ENCODE measurements around the gene WNT16. TPM values are rescaled to one million over a fixed set of nuclear protein-coding genes. Genes with fewer than 3 reads are reported as not detected.
A peak's percentile ranks its signal among the peaks of the same experiment; 100 is the strongest.

The WNT16 gene
- total and polyA plus RNA-seq, 2 of the 8 experiments (the other 6 are each of a cell fraction or from before 2014, with no cell fraction given), result 0.11 to 0.52 TPM

DNA sequence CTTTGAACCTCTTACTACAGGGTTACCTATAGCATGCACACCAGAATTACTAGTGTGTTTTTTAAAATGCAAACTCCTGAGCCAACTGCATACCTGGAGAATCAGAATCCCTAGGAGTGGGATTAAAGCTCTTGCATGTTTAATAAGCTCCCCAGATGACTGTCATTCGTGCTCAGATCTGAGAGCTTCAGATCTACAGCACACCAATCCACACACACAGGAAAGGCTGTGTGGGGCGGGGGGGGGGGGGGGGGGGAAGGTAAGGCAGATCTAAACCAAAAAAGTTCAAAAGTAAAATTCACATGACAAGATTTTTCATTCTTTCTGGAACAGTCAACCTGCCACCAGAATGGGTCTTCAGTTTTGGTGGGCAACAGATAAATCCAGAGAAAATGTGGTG is 61.8 kb downstream of the WNT16 start:
- Histone ChIP-seq H3K4me1 (replicated peaks in 1 of 4; ENCODE audit: control insufficient read depth in 3 of 4, insufficient read depth in 4 of 4, low read length in 3 of 4) (no peaks in the 10 kb centered on the region; a peak in 1 of 7 replicates), H3K56ac (replicated peaks; ENCODE audit: insufficient read length, low read depth, low read length) (no peak overlapping the region), H4K20me1 (replicated peaks in 1 of 2; ENCODE audit: control insufficient read depth in 1 of 2, insufficient read depth in 2 of 2, low read length in 2 of 2) (peaks cover 3 to 9% of the 10 kb centered on the region in 2 experiments), H3K9me3 (ENCODE audit: insufficient read depth in 2 of 2, low read depth in 1 of 2, low read length in 1 of 2) (no peaks in the 10 kb centered on the region), H3K4me2 (ENCODE audit: insufficient read depth in 1 of 2, low read depth in 2 of 2, low read length in 2 of 2) (no peak overlapping the region), H2BK5ac (ENCODE audit: low read depth, low read length) (no peak overlapping the region), H2BK120ac (replicated peaks; ENCODE audit: low read depth, low read length) (no peak overlapping the region), H3K4me3 (ENCODE audit: extremely low read depth in 1 of 4, insufficient read depth in 2 of 4, low read depth in 3 of 4, low read length in 4 of 4) (no peak overlapping the region), H3K27me3 (replicated peaks in 1 of 4; ENCODE audit: control insufficient read depth in 3 of 4, extremely low read depth in 1 of 4, insufficient read depth in 3 of 4, low read length in 3 of 4) (no peaks in the 10 kb centered on the region), H3K23me2 (ENCODE audit: low read depth, low read length) (no peaks in the 10 kb centered on the region), H3K79me2 (ENCODE audit: control insufficient read depth in 1 of 2, insufficient read depth in 2 of 2, low read length in 2 of 2) (peaks cover 13 to 99% of the 10 kb centered on the region in 2 experiments), H2AK5ac (ENCODE audit: low read depth, low read length) (no peak overlapping the region), H3K14ac (ENCODE audit: insufficient read length) (no peak overlapping the region), H2AFZ (ENCODE audit: low read length) (no peak overlapping the region), H4K91ac (replicated peaks; ENCODE audit: insufficient read length, low read length) (no peak overlapping the region), H4K5ac (ENCODE audit: insufficient read length, low read depth, low read length) (no peak overlapping the region), H3K36me3 (ENCODE audit: control insufficient read depth in 2 of 4, insufficient read depth in 4 of 4, low read length in 3 of 4) (peaks cover 0 to 6% (median 1%) of the 10 kb centered on the region in 4 experiments; a peak in 3 of 8 replicates), H3K18ac (ENCODE audit: extremely low read depth, low read length) (no peak overlapping the region), H2BK20ac (ENCODE audit: low read length) (no peak overlapping the region), H2BK12ac (ENCODE audit: low read depth, low read length) (no peak overlapping the region), H3K23ac (ENCODE audit: insufficient read length) (no peak overlapping the region), H3K4ac (replicated peaks; ENCODE audit: insufficient read length, low read depth, low read length) (no peak overlapping the region), H3K9ac (replicated peaks in 1 of 4; ENCODE audit: extremely low read depth in 1 of 4, low read depth in 3 of 4, low read length in 3 of 4) (no peak overlapping the region), H4K8ac (ENCODE audit: extremely low read depth, insufficient read depth, low read length) (no peak overlapping the region), H3K27ac (ENCODE audit: low read depth, low read length) (no peak overlapping the region), H3K79me1 (ENCODE audit: low read depth, low read length) (0 out of 2 replicates have a peak, but pooled peaks cover 2% of the 10 kb centered on the region), H2BK15ac (ENCODE audit: low read length) (no peak overlapping the region)
- no peak for TF ChIP-seq SIX5 (IDR thresholded peaks at IDR 0.05; ENCODE audit: low read depth, low read length)
- TF ChIP-seq POLR2A (IDR thresholded peaks at IDR 0.05; ENCODE audit: control extremely low read depth in 1 of 2, low read depth in 2 of 2, low read length in 2 of 2), result 0 out of 3 replicates have a peak, but pooled peaks of 1 of the 2 experiments have one; percentile 0
- ChIA-PET POLR2A (ENCODE audit: partially characterized antibody) (interaction anchor here (1.3 kb wide), 1 partner anchor 10 kb away, joined by 4 read pairs; no protein-coding TSS in a partner anchor), CTCF (ENCODE audit: partially characterized antibody) (interaction anchor here (1.5 kb wide), 1 partner anchor 16 kb away, joined by 3 read pairs; no protein-coding TSS in a partner anchor)
- 77% methylated on average over 1 of the region's 2 CpGs; no CpG with 5 or more reads in 1 of the 2 experiments for WGBS, 2 experiments (ENCODE audit: extremely low coverage in 1 of 2, insufficient coverage in 1 of 2, insufficient read length in 1 of 2, insufficient replicate concordance in 2 of 2, low coverage in 1 of 2, low lambda C conversion rate in 2 of 2, missing lambda C conversion rate in 1 of 2)
- no peak for FAIRE-seq
- no peak for DNase-seq (ENCODE audit: low read depth in 1 of 2, low spot score in 2 of 2)

Other genes starting within 250 kb of the WNT16 start
- gene FAM3C, start 67.3 kb downstream of the WNT16 start, total RNA-seq (2021; fragmentation: NEBNext Ultra II Directional; extraction: Animal tissue kit (Norgen Biotek cat#: 25700)), result 71.5 and 77.7 TPM in 2 replicates
- gene FAM3C, start 67.3 kb downstream of the WNT16 start, polyA plus RNA-seq (2011; rRNA removed), result 13.8 and 27.0 TPM in 2 replicates

Measured in H1 (cell line).